K562 (cell line): Measurements from ENCODE around the gene ACKR3.

Experiments used
- CCAR2 ChIP-seq: fragments of 200-400 bp; formaldehyde crosslinking; IDR thresholded peaks from 2 replicates; pipeline ENCODE4 v1.6.1; 2017; ENCODE audit warnings: mild to moderate bottlenecking, low read depth, low read length
- CTCF ChIP-seq, 3 experiments: IDR thresholded peaks in 2 of 3; conservative IDR thresholded peaks in 1 of 3; 2 replicates each; pipeline ENCODE4 v1.5.1; 2011 to 2012; ENCODE audit warnings: low read length in 3 of 3, mild to moderate bottlenecking in 3 of 3, control low read depth in 2 of 3, improper control_type of control experiment in 1 of 3, inconsistent platforms in 1 of 3, low read depth in 1 of 3, mixed read lengths in 1 of 3, moderate library complexity in 1 of 3; ENCODE audit not compliant: insufficient read depth in 2 of 3
- EGR1 ChIP-seq: fragments of 450-650 bp; conservative IDR thresholded peaks from 2 replicates; pipeline ENCODE4 v1.6.1; 2017; ENCODE audit warnings: mild to moderate bottlenecking
- GATAD2B ChIP-seq: fragments of 450-650 bp; IDR thresholded peaks from 2 replicates; pipeline ENCODE4 v1.6.1; 2017; ENCODE audit warnings: mild to moderate bottlenecking, borderline replicate concordance
- POLR2AphosphoS5 ChIP-seq: IDR thresholded peaks from 2 replicates; pipeline ENCODE4 v1.6.1; 2011; ENCODE audit warnings: mild to moderate bottlenecking, low read depth, low read length, moderate library complexity; ENCODE audit not compliant: control insufficient read depth, insufficient read depth
- ZKSCAN8 ChIP-seq: fragments of 200-800 bp; sonication (Bioruptor generic); IDR thresholded peaks from 2 replicates; pipeline ENCODE4 v1.6.1; 2016; ENCODE audit warnings: missing genetic modification characterization, missing compliant biosample characterization
- ZNF444 ChIP-seq: fragments of 250-450 bp; sonication (Bioruptor Pico); IDR thresholded peaks from 2 replicates; pipeline ENCODE4 v1.4.0; 2020; ENCODE audit warnings: mild to moderate bottlenecking, moderate library complexity
- ZNF77 ChIP-seq: fragments of 250-450 bp; sonication (Bioruptor Pico); IDR thresholded peaks from 2 replicates; pipeline ENCODE4 v1.5.0; 2020

GRCh38 chr2:236561874-236562273 lies 7.8 kb upstream of the ACKR3 start:
- TF ChIP-seq GATAD2B (no peak), ZNF77 (no peak), ZKSCAN8 (no peak), CTCF (IDR thresholded peaks at IDR 0.05 in 2 of 3, conservative IDR thresholded peaks at IDR 0.05 in 1 of 3; ENCODE audit: insufficient read depth in 2 of 3, low read depth in 1 of 3, low read length in 3 of 3) (no peak), EGR1 (no peak), ZNF444 (no peak), POLR2AphosphoS5 (no peak), CCAR2 (no peak)
